Activated naive CD8-positive, alpha-beta T cell treated with anti-CD3 and anti-CD28 coated beads, Interleukin-2, amount 10 ng/mL, durations not matched to agents 7 days and 5 days (primary cell): ENCODE results near the gene PRAMEF10. TPM values are rescaled to one million over a fixed set of nuclear protein-coding genes. Genes with fewer than 3 reads are reported as not detected.
"Not testable (repeated sequence)": the region's sequence is repeated elsewhere in the genome, so short reads cannot be mapped to it uniquely, and the experiment has no call there.

ENCODE experiments used
- ATAC-seq: fragments of 150-1000 bp; cut with Tn5 transposase; one replicate; pipeline ENCODE4 v1.10.0; 2021; ENCODE audit warnings: low read depth, moderate library complexity
- POLR2A ChIA-PET: fragments of 350-600 bp; sonication (Branson Sonifier 250); formaldehyde crosslinking; loops from one replicate; lab custom pipeline; 2021; ENCODE audit warnings: antibody characterized with exemption; lab: Charles Lee
- DNase-seq: peaks from one replicate; pipeline ENCODE4 v3.0.0; 2021
- H3K27ac Mint-ChIP-seq: one replicate; pipeline ENCODE4 v1.8.0; 2022; ENCODE audit warnings: mild to moderate bottlenecking, mixed read lengths
- H3K27me3 Mint-ChIP-seq: one replicate; pipeline ENCODE4 v1.8.0; 2022; ENCODE audit warnings: mild to moderate bottlenecking, moderate library complexity, mixed read lengths
- H3K36me3 Mint-ChIP-seq: one replicate; pipeline ENCODE4 v1.8.0; 2021; ENCODE audit warnings: mild to moderate bottlenecking, mixed read lengths
- H3K4me1 Mint-ChIP-seq: one replicate; pipeline ENCODE4 v1.8.0; 2021; ENCODE audit warnings: mixed read lengths
- H3K4me3 Mint-ChIP-seq: one replicate; pipeline ENCODE4 v1.8.0; 2022; ENCODE audit warnings: mild to moderate bottlenecking, moderate library complexity, mixed read lengths
- H3K9me3 Mint-ChIP-seq: one replicate; pipeline ENCODE4 v1.8.0; 2021; ENCODE audit warnings: mixed read lengths
- total RNA-seq, 2 experiments: library from RNA; stranded (reverse); gene quantifications; one replicate each; pipeline ENCODE4 v1.2.3, GENCODE V29; 2021

PRAMEF10 gene
- not detected for total RNA-seq

GRCh38 chr1:12898170-12898569 is at the start of gene PRAMEF10:
Gene PRAMEF10 (minus strand): TSS chr1:12898270. CDS start chr1:12895847, 2,423 bp downstream.
- H3K36me3 Mint-ChIP-seq, DNase-seq, H3K27ac Mint-ChIP-seq, POLR2A ChIA-PET, H3K4me1 Mint-ChIP-seq, H3K9me3 Mint-ChIP-seq, H3K4me3 Mint-ChIP-seq, H3K27me3 Mint-ChIP-seq, ATAC-seq: not testable (repeated sequence)

GRCh38 chr1:12947480-12947879 is 49.4 kb upstream of the PRAMEF10 start, which contains the start of gene PRAMEF6:
Gene PRAMEF6 (minus strand): TSS chr1:12947580. CDS start chr1:12942518, 5,062 bp downstream.
- DNase-seq, H3K4me1 Mint-ChIP-seq, H3K27me3 Mint-ChIP-seq, ATAC-seq, H3K9me3 Mint-ChIP-seq, H3K36me3 Mint-ChIP-seq, H3K4me3 Mint-ChIP-seq, H3K27ac Mint-ChIP-seq, POLR2A ChIA-PET: not testable (repeated sequence)

- H3K36me3 Mint-ChIP-seq, ATAC-seq, H3K27ac Mint-ChIP-seq, H3K9me3 Mint-ChIP-seq, H3K4me3 Mint-ChIP-seq, H3K27me3 Mint-ChIP-seq, POLR2A ChIA-PET, DNase-seq, H3K4me1 Mint-ChIP-seq: not testable (repeated sequence)
These were observed 26.3 kb upstream of the PRAMEF10 start for GRCh38 chr1:12924368-12924767.

GRCh38 chr1:12921749-12922148 is 23.7 kb upstream of the PRAMEF10 start:
- H3K4me1 Mint-ChIP-seq, DNase-seq, H3K27me3 Mint-ChIP-seq, ATAC-seq, POLR2A ChIA-PET, H3K4me3 Mint-ChIP-seq, H3K27ac Mint-ChIP-seq, H3K9me3 Mint-ChIP-seq, H3K36me3 Mint-ChIP-seq: not testable (repeated sequence)

- H3K36me3 Mint-ChIP-seq, H3K4me1 Mint-ChIP-seq, H3K9me3 Mint-ChIP-seq, H3K27ac Mint-ChIP-seq, H3K27me3 Mint-ChIP-seq, H3K4me3 Mint-ChIP-seq, POLR2A ChIA-PET, DNase-seq, ATAC-seq: not testable (repeated sequence)
These were observed 18.2 kb upstream of the PRAMEF10 start, which contains the start of gene PRAMEF7 for GRCh38 chr1:12916310-12916709. Gene PRAMEF7 (plus strand): TSS chr1:12916610. CDS start chr1:12917693, 1,083 bp downstream.

- H3K4me3 Mint-ChIP-seq, H3K9me3 Mint-ChIP-seq, POLR2A ChIA-PET, H3K4me1 Mint-ChIP-seq, H3K27ac Mint-ChIP-seq, DNase-seq, H3K27me3 Mint-ChIP-seq, ATAC-seq, H3K36me3 Mint-ChIP-seq: not testable (repeated sequence)
These were observed 5.9 kb upstream of the PRAMEF10 start for GRCh38 chr1:12903793-12904572.

GRCh38 chr1:12899186-12899585 is 1.1 kb upstream of the PRAMEF10 start:
- H3K27ac Mint-ChIP-seq, H3K4me3 Mint-ChIP-seq: not testable (repeated sequence)

GRCh38 chr1:12886101-12886500 is 12.0 kb downstream of the PRAMEF10 start, which contains the start of gene PRAMEF4:
Gene PRAMEF4 (minus strand): TSS chr1:12886201. CDS start chr1:12883394, 2,807 bp downstream.
- DNase-seq, H3K27me3 Mint-ChIP-seq, ATAC-seq, H3K27ac Mint-ChIP-seq, POLR2A ChIA-PET, H3K4me3 Mint-ChIP-seq, H3K4me1 Mint-ChIP-seq, H3K36me3 Mint-ChIP-seq, H3K9me3 Mint-ChIP-seq: not testable (repeated sequence)

More at GRCh38 chr1:12899186-12899585, 1.1 kb upstream of the PRAMEF10 start:
- ATAC-seq, H3K36me3 Mint-ChIP-seq, POLR2A ChIA-PET, H3K9me3 Mint-ChIP-seq, DNase-seq, H3K4me1 Mint-ChIP-seq, H3K27me3 Mint-ChIP-seq: not testable (repeated sequence)

GRCh38 chr1:12878453-12878852 is 19.6 kb downstream of the PRAMEF10 start:
- DNase-seq, ATAC-seq, H3K27me3 Mint-ChIP-seq, H3K9me3 Mint-ChIP-seq, POLR2A ChIA-PET, H3K36me3 Mint-ChIP-seq, H3K4me1 Mint-ChIP-seq, H3K27ac Mint-ChIP-seq, H3K4me3 Mint-ChIP-seq: not testable (repeated sequence)

GRCh38 chr1:12863131-12863880 is 34.8 kb downstream of the PRAMEF10 start:
- ATAC-seq, H3K9me3 Mint-ChIP-seq, H3K27me3 Mint-ChIP-seq, DNase-seq, H3K4me1 Mint-ChIP-seq, H3K36me3 Mint-ChIP-seq, H3K27ac Mint-ChIP-seq, H3K4me3 Mint-ChIP-seq, POLR2A ChIA-PET: not testable (repeated sequence)

- H3K36me3 Mint-ChIP-seq, H3K27ac Mint-ChIP-seq, ATAC-seq, H3K4me1 Mint-ChIP-seq, POLR2A ChIA-PET, DNase-seq, H3K27me3 Mint-ChIP-seq, H3K9me3 Mint-ChIP-seq, H3K4me3 Mint-ChIP-seq: not testable (repeated sequence)
These were observed 41.3 kb downstream of the PRAMEF10 start, which contains the start of gene PRAMEF2 for GRCh38 chr1:12856786-12857185. Gene PRAMEF2 (plus strand): TSS chr1:12857086. CDS start chr1:12859010, 1,924 bp downstream.

GRCh38 chr1:12851779-12852178 is 46.3 kb downstream of the PRAMEF10 start:
- DNase-seq = no peak
- no peaks in the 10 kb centered on the region for H3K36me3 Mint-ChIP-seq

GRCh38 chr1:12848620-12849019 is 49.5 kb downstream of the PRAMEF10 start, which contains the start of gene HNRNPCL1:
Gene HNRNPCL1 (minus strand): TSS chr1:12848720. CDS start chr1:12848289, 431 bp downstream.
- ATAC-seq, DNase-seq, H3K9me3 Mint-ChIP-seq, H3K36me3 Mint-ChIP-seq, H3K27ac Mint-ChIP-seq, H3K4me1 Mint-ChIP-seq, H3K27me3 Mint-ChIP-seq, H3K4me3 Mint-ChIP-seq, POLR2A ChIA-PET: not testable (repeated sequence)

More at GRCh38 chr1:12851779-12852178, 46.3 kb downstream of the PRAMEF10 start:
- POLR2A ChIA-PET = no interaction called here
- Mint-ChIP-seq H3K4me3 (no peak overlapping the region), H3K4me1 (no peaks in the 10 kb centered on the region), H3K27me3 (no peaks in the 10 kb centered on the region), H3K27ac (no peak overlapping the region), H3K9me3 (peaks cover 4% of the 10 kb centered on the region)
- no peak for ATAC-seq
